K562 (cell line): ENCODE results near the gene P2RX2. TPM values are rescaled to one million over a fixed set of nuclear protein-coding genes. Genes with fewer than 3 reads are reported as not detected.

Experiments used
- ATAC-seq: fragments of 200-7000 bp; cut with Tn5 transposase; 3 replicates; pipeline ENCODE4 v1.9.1; 2020; ENCODE audit warnings: moderate library complexity
- BruUV-seq: library from RNA; stranded (reverse); fragments of 400-500 nt; replicated peaks from 2 replicates; lab custom pipeline; 2021; lab: Mats Ljungman, UMichigan
- CTCF ChIA-PET: fragments of 300-600 bp; formaldehyde crosslinking; extraction: SDS; loops from one replicate; lab custom pipeline; 2021; ENCODE audit warnings: low intra/inter-chr PET ratio; lab: Yijun Ruan, JAX
- POLR2A ChIA-PET: fragments of 300-600, 350-650 bp; sonication (Branson Sonifier 250); formaldehyde crosslinking; extraction: SDS; loops from one replicate; lab custom pipeline; 2021; ENCODE audit warnings: antibody characterized with exemption, inconsistent platforms; lab: Yijun Ruan, JAX
- DNase-seq, 4 experiments: peaks; one replicate each; pipeline versions ENCODE4 v3.0.0 to v3.0.0-alpha.2; 2011 to 2018; ENCODE audit warnings: low spot score in 3 of 4, mixed read lengths in 3 of 4; ENCODE audit errors: extremely low read depth in 1 of 4
- FAIRE-seq: peaks from 2 replicates; lab custom pipeline; 2011; peaks lifted over from hg19 to GRCh38; lab: Jason Lieb, UNC
- H2AFZ ChIP-seq: 2 replicates; pipeline ENCODE4 v1.6.0; 2011; ENCODE audit warnings: low read depth, low read length, control low read depth, inconsistent platforms
- H3K27ac ChIP-seq: fragments of 200-600 bp; 3 replicates; pipeline ENCODE4 v1.8.0; 2011; ENCODE audit warnings: low read depth, mild to moderate bottlenecking, control low read depth, inconsistent platforms, low read length, moderate library complexity, mixed read lengths; ENCODE audit errors: extremely low read depth
- H3K27me3 ChIP-seq, 2 experiments: fragments of 300-600 bp in 1 of 2; 2 replicates in 1 of 2; 3 replicates in 1 of 2; pipeline versions ENCODE4 v1.6.0 to v1.8.0; 2011; ENCODE audit warnings: inconsistent platforms in 2 of 2, low read length in 2 of 2, mild to moderate bottlenecking in 1 of 2, mixed read lengths in 1 of 2, moderate library complexity in 1 of 2; ENCODE audit not compliant: control insufficient read depth in 2 of 2, insufficient read depth in 2 of 2
- H3K36me3 ChIP-seq: fragments of 300-600 bp; 3 replicates; pipeline ENCODE4 v1.8.0; 2011; ENCODE audit warnings: mild to moderate bottlenecking, low read length, inconsistent platforms; ENCODE audit not compliant: control insufficient read depth, insufficient read depth
- H3K4me1 ChIP-seq, 2 experiments: fragments of 200-600 bp in 1 of 2; replicated peaks in 1 of 2; 2 replicates in 1 of 2; 3 replicates in 1 of 2; pipeline versions ENCODE4 v1.5.1 to v1.8.0; 2011; ENCODE audit warnings: inconsistent platforms in 2 of 2, low read length in 2 of 2, mild to moderate bottlenecking in 1 of 2, mixed read lengths in 1 of 2, moderate library complexity in 1 of 2; ENCODE audit not compliant: control insufficient read depth in 2 of 2, insufficient read depth in 2 of 2
- H3K4me2 ChIP-seq: 2 replicates; pipeline ENCODE4 v1.6.1; 2011; ENCODE audit warnings: low read length, control low read depth, inconsistent platforms, mixed read lengths; ENCODE audit not compliant: insufficient read depth
- H3K4me3 ChIP-seq: fragments of 200-600 bp; sonication (generic), shearing (Covaris generic); 2 replicates; pipeline ENCODE4 v1.5.1; 2016; ENCODE audit warnings: control low read depth, inconsistent platforms
- H3K79me2 ChIP-seq: fragments of 200-600 bp; 3 replicates; pipeline ENCODE4 v1.8.0; 2011; ENCODE audit warnings: low read length, inconsistent platforms; ENCODE audit not compliant: control insufficient read depth, insufficient read depth
- H3K9ac ChIP-seq, 2 experiments: 2 replicates each; pipeline versions ENCODE4 v1.6.0 to v1.6.1; 2011; ENCODE audit warnings: low read depth in 2 of 2, low read length in 2 of 2, control low read depth in 1 of 2, inconsistent platforms in 1 of 2, mild to moderate bottlenecking in 1 of 2, mixed read lengths in 1 of 2; ENCODE audit not compliant: insufficient read depth in 1 of 2
- H3K9me1 ChIP-seq: one replicate; pipeline ENCODE4 v1.6.0; 2011; ENCODE audit warnings: inconsistent platforms, mild to moderate bottlenecking, low read length, moderate library complexity; ENCODE audit not compliant: control insufficient read depth, insufficient read depth
- H3K9me3 ChIP-seq: replicated peaks from 2 replicates; pipeline ENCODE4 v1.5.1; 2011; ENCODE audit warnings: low read depth, low read length, inconsistent platforms; ENCODE audit not compliant: control insufficient read depth, insufficient read depth
- H4K20me1 ChIP-seq: replicated peaks from 2 replicates; pipeline ENCODE4 v1.6.1; 2011; ENCODE audit warnings: low read length, inconsistent platforms, mixed read lengths; ENCODE audit not compliant: control insufficient read depth, insufficient read depth
- CC2D1A ChIP-seq: fragments of 450-650 bp; IDR thresholded peaks from 2 replicates; pipeline ENCODE4 v1.6.1; 2017; ENCODE audit warnings: mild to moderate bottlenecking
- FOXK1 ChIP-seq: sonication (generic); formaldehyde crosslinking; IDR thresholded peaks from 2 replicates; pipeline ENCODE4 v1.8.0; 2022; ENCODE audit warnings: missing genetic modification reagents, mild to moderate bottlenecking, borderline replicate concordance
- MEIS2 ChIP-seq: fragments of 450-650 bp; IDR thresholded peaks from 2 replicates; pipeline ENCODE4 v1.6.1; 2014; ENCODE audit warnings: mild to moderate bottlenecking; ENCODE audit not compliant: partially characterized antibody
- SAFB2 ChIP-seq: fragments of 200-400 bp; formaldehyde crosslinking; IDR thresholded peaks from 2 replicates; pipeline ENCODE4 v1.6.1; 2018; ENCODE audit warnings: borderline replicate concordance, low read length, low read depth, moderate library complexity; ENCODE audit not compliant: severe bottlenecking
- ZNF143 ChIP-seq: sonication (generic); formaldehyde crosslinking; IDR thresholded peaks from 2 replicates; pipeline ENCODE4 v1.9.0; 2022; ENCODE audit warnings: mild to moderate bottlenecking, missing genetic modification reagents
- ZNF431 ChIP-seq: sonication (generic); formaldehyde crosslinking; IDR thresholded peaks from 2 replicates; pipeline ENCODE4 v1.8.0; 2022; ENCODE audit warnings: mild to moderate bottlenecking, missing genetic modification reagents
- WGBS: fragments of 100-300 bp; shearing (Covaris generic); methylation state at CpG from one replicate; pipeline ENCODE4 v1.1.6; 2016; ENCODE audit warnings: low coverage, mixed read lengths; ENCODE audit not compliant: insufficient coverage; ENCODE audit errors: missing lambda C conversion rate; 5-methylcytosine and 5-hydroxymethylcytosine counted together
- in situ Hi-C: fragments of 300-500 bp; cut with MboI; formaldehyde crosslinking; loops from 4 replicates; pipeline ENCODE4 v1.15.0; 2018; ENCODE audit warnings: inconsistent platforms, mixed read lengths
- intact Hi-C: fragments of 100-400 bp; cut with micrococcal nuclease; formaldehyde crosslinking; loops from 2 replicates; pipeline ENCODE4 v1.14.2; 2022
- polyA plus RNA-seq, 8 experiments: library from polyadenylated mRNA; depleted of rRNA in 4 of 8; stranded (reverse) in 5 of 8; unstranded in 3 of 8; fragments of >200 nt; fragmentation: Nextera tagmentation in 2 of 8; fragmentation: Illumina TruSeq in 1 of 8; extraction: Ambion mirVana in 2 of 8; extraction: Trizol in 1 of 8; gene quantifications; 2 replicates each; pipeline versions ENCODE4 v1.2.1 to v1.2.3, GENCODE V29; 2011 to 2014; ENCODE audit warnings: inconsistent platforms in 1 of 8, missing spikeins in 1 of 8
- total RNA-seq, 7 experiments: library from RNA; depleted of rRNA in 6 of 7; stranded (reverse); fragments of >200 nt in 6 of 7; fragmentation: Illumina TruSeq in 2 of 7; extraction: Trizol in 2 of 7; gene quantifications; 2 replicates each; pipeline versions ENCODE4 v1.2.1 to v1.2.3, GENCODE V29; 2011 to 2021; ENCODE audit warnings: low replicate concordance in 1 of 7
- TF ChIP-seq, protein P1 (sequence below): sonication (generic); formaldehyde crosslinking; IDR thresholded peaks from 2 replicates; pipeline ENCODE4 v1.8.0; 2022; ENCODE audit warnings: mild to moderate bottlenecking, missing genetic modification reagents, borderline replicate concordance
- TF ChIP-seq, protein P2 (sequence below): sonication (generic); formaldehyde crosslinking; IDR thresholded peaks from 2 replicates; pipeline ENCODE4 v1.8.0; 2023; ENCODE audit warnings: mild to moderate bottlenecking, missing genetic modification reagents
- TF ChIP-seq, protein P3 (sequence below): fragments of 250-450 bp; sonication (Bioruptor Pico); IDR thresholded peaks from 2 replicates; pipeline ENCODE4 v1.9.0; 2021; ENCODE audit warnings: mild to moderate bottlenecking, inconsistent platforms
- TF ChIP-seq, protein P4 (sequence below): fragments of 450-650 bp; IDR thresholded peaks from 2 replicates; pipeline ENCODE4 v1.6.1; 2017; ENCODE audit warnings: antibody characterized with exemption
- TF ChIP-seq, protein P5 (sequence below): fragments of 450-650 bp; IDR thresholded peaks from 2 replicates; pipeline ENCODE4 v1.6.1; 2014; ENCODE audit warnings: low read depth, mild to moderate bottlenecking, moderate library complexity, borderline replicate concordance

The P2RX2 gene
- total and polyA plus RNA-seq, 9 of the 15 experiments (the other 6 are each of a cell fraction or from before 2014, with no cell fraction given) = not detected

DNA sequence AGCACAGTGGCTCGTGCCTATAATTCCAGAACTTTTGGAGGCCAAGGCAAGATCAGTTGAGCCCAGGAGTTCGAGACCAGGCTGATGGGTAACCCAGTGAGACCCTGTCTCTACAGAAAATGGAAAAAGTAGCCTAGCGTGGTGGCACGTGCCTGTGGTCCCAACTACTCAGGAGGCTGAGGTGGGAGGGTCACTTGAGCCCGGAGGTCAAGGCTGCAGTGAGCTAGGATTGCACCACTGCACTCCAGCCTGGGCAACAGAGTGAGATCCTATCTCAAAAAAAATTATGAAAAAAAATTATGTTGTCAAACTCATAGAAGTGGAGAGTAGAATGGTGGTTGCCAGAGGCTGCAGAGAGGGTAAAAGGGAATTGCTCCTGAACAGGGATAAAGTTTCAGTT lies 4.5 kb upstream of the P2RX2 start:
- DNase-seq = no peak
- BruUV-seq = no TSS peak
- POLR2A ChIA-PET = interaction anchor here (1.5 kb wide), 1 partner anchor 64 kb away, joined by 3 read pairs; no protein-coding TSS in a partner anchor
- no peak for TF ChIP-seq MEIS2
- TF ChIP-seq, protein P1, sequence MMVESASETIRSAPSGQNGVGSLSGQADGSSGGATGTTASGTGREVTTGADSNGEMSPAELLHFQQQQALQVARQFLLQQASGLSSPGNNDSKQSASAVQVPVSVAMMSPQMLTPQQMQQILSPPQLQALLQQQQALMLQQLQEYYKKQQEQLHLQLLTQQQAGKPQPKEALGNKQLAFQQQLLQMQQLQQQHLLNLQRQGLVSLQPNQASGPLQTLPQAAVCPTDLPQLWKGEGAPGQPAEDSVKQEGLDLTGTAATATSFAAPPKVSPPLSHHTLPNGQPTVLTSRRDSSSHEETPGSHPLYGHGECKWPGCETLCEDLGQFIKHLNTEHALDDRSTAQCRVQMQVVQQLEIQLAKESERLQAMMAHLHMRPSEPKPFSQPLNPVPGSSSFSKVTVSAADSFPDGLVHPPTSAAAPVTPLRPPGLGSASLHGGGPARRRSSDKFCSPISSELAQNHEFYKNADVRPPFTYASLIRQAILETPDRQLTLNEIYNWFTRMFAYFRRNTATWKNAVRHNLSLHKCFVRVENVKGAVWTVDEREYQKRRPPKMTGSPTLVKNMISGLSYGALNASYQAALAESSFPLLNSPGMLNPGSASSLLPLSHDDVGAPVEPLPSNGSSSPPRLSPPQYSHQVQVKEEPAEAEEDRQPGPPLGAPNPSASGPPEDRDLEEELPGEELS (CRISPR knock-in tag) = no peak
- TF ChIP-seq FOXK1 (CRISPR knock-in tag) = no peak
- no peak for TF ChIP-seq SAFB2
- TF ChIP-seq, protein P2, sequence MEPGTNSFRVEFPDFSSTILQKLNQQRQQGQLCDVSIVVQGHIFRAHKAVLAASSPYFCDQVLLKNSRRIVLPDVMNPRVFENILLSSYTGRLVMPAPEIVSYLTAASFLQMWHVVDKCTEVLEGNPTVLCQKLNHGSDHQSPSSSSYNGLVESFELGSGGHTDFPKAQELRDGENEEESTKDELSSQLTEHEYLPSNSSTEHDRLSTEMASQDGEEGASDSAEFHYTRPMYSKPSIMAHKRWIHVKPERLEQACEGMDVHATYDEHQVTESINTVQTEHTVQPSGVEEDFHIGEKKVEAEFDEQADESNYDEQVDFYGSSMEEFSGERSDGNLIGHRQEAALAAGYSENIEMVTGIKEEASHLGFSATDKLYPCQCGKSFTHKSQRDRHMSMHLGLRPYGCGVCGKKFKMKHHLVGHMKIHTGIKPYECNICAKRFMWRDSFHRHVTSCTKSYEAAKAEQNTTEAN (CRISPR knock-in tag) = no peak
- TF ChIP-seq, protein P3, sequence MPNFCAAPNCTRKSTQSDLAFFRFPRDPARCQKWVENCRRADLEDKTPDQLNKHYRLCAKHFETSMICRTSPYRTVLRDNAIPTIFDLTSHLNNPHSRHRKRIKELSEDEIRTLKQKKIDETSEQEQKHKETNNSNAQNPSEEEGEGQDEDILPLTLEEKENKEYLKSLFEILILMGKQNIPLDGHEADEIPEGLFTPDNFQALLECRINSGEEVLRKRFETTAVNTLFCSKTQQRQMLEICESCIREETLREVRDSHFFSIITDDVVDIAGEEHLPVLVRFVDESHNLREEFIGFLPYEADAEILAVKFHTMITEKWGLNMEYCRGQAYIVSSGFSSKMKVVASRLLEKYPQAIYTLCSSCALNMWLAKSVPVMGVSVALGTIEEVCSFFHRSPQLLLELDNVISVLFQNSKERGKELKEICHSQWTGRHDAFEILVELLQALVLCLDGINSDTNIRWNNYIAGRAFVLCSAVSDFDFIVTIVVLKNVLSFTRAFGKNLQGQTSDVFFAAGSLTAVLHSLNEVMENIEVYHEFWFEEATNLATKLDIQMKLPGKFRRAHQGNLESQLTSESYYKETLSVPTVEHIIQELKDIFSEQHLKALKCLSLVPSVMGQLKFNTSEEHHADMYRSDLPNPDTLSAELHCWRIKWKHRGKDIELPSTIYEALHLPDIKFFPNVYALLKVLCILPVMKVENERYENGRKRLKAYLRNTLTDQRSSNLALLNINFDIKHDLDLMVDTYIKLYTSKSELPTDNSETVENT (CRISPR knock-in tag) = no peak
- TF ChIP-seq, protein P4, sequence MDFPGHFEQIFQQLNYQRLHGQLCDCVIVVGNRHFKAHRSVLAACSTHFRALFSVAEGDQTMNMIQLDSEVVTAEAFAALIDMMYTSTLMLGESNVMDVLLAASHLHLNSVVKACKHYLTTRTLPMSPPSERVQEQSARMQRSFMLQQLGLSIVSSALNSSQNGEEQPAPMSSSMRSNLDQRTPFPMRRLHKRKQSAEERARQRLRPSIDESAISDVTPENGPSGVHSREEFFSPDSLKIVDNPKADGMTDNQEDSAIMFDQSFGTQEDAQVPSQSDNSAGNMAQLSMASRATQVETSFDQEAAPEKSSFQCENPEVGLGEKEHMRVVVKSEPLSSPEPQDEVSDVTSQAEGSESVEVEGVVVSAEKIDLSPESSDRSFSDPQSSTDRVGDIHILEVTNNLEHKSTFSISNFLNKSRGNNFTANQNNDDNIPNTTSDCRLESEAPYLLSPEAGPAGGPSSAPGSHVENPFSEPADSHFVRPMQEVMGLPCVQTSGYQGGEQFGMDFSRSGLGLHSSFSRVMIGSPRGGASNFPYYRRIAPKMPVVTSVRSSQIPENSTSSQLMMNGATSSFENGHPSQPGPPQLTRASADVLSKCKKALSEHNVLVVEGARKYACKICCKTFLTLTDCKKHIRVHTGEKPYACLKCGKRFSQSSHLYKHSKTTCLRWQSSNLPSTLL = no peak
- TF ChIP-seq CC2D1A = no peak
- TF ChIP-seq ZNF431 (CRISPR knock-in tag) = no peak
- TF ChIP-seq, protein P5, sequence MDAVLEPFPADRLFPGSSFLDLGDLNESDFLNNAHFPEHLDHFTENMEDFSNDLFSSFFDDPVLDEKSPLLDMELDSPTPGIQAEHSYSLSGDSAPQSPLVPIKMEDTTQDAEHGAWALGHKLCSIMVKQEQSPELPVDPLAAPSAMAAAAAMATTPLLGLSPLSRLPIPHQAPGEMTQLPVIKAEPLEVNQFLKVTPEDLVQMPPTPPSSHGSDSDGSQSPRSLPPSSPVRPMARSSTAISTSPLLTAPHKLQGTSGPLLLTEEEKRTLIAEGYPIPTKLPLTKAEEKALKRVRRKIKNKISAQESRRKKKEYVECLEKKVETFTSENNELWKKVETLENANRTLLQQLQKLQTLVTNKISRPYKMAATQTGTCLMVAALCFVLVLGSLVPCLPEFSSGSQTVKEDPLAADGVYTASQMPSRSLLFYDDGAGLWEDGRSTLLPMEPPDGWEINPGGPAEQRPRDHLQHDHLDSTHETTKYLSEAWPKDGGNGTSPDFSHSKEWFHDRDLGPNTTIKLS = no peak
- TF ChIP-seq ZNF143 (CRISPR knock-in tag) = no peak

More for the DNA sequence above, 4.5 kb upstream of the P2RX2 start:
- no peak overlapping the region for H3K9ac ChIP-seq
- H3K9me3 ChIP-seq = peaks cover 10% of the 10 kb centered on the region
- intact Hi-C loops (no loop called here), in situ Hi-C loops (no loop called here)
- ATAC-seq (no peak), FAIRE-seq (no peak)
- no peaks in the 10 kb centered on the region for H3K9me1 ChIP-seq
- WGBS = 3% methylated on average over 5 of the region's 5 CpGs
- peaks cover 26 to 33% of the 10 kb centered on the region in 2 experiments; a peak in 4 of 5 replicates for H3K27me3 ChIP-seq
- CTCF ChIA-PET = interaction anchor here (2.1 kb wide), 1 partner anchor 13 kb away, joined by 9 read pairs; no protein-coding TSS in a partner anchor
- no peaks in the 10 kb centered on the region; the same call in 1 of the 2 replicates for H4K20me1 ChIP-seq
- peaks cover 0 to 13% of the 10 kb centered on the region in 2 experiments; a peak in 2 of 5 replicates for H3K4me1 ChIP-seq
- H3K4me3 ChIP-seq = no peak overlapping the region
- no peaks in the 10 kb centered on the region for H3K79me2 ChIP-seq
- H3K4me2 ChIP-seq = no peak overlapping the region
- no peak overlapping the region for H3K27ac ChIP-seq
- H3K36me3 ChIP-seq = no peaks in the 10 kb centered on the region
- no peak overlapping the region for H2AFZ ChIP-seq
